HepG2 (cell line): ENCODE measurements around the gene GLDC. TPM values are rescaled to one million over a fixed set of nuclear protein-coding genes. Genes with fewer than 3 reads are reported as not detected.

Experiments
- ARHGAP35 ChIP-seq: sonication (generic); formaldehyde crosslinking; IDR thresholded peaks from 2 replicates; pipeline ENCODE4 v1.9.0; 2022; ENCODE audit warnings: mild to moderate bottlenecking, inconsistent platforms, moderate library complexity, missing genetic modification reagents, borderline replicate concordance
- ATF7 ChIP-seq, 2 experiments: fragments of 450-650 bp in 1 of 2; sonication (generic) in 1 of 2; formaldehyde crosslinking in 1 of 2; IDR thresholded peaks; 2 replicates each; pipeline versions ENCODE4 v1.4.0 to v1.6.1; 2016 to 2020; ENCODE audit warnings: antibody characterized with exemption in 1 of 2, mild to moderate bottlenecking in 1 of 2, missing genetic modification reagents in 1 of 2
- DR1 ChIP-seq: sonication (generic); formaldehyde crosslinking; IDR thresholded peaks from 2 replicates; pipeline ENCODE4 v1.8.0; 2021; ENCODE audit warnings: mild to moderate bottlenecking, missing genetic modification reagents, inconsistent platforms
- GLMP ChIP-seq: sonication (generic); formaldehyde crosslinking; IDR thresholded peaks from 2 replicates; pipeline ENCODE4 v1.9.0; 2021; ENCODE audit warnings: missing genetic modification reagents, mild to moderate bottlenecking, borderline replicate concordance
- MIER3 ChIP-seq: IDR thresholded peaks from 2 replicates; pipeline ENCODE4 v1.6.1; 2016; ENCODE audit warnings: missing compliant biosample characterization, borderline replicate concordance
- PAXIP1 ChIP-seq: sonication (generic); formaldehyde crosslinking; conservative IDR thresholded peaks from 2 replicates; pipeline ENCODE4 v1.4.0; 2020; ENCODE audit warnings: mild to moderate bottlenecking, missing genetic modification reagents, moderate library complexity
- RERE ChIP-seq: IDR thresholded peaks from 2 replicates; pipeline ENCODE4 v1.6.1; 2016; ENCODE audit warnings: low read depth, missing genetic modification reagents, missing compliant biosample characterization
- TBX2 ChIP-seq: sonication (generic); formaldehyde crosslinking; IDR thresholded peaks from 2 replicates; pipeline ENCODE4 v1.5.0; 2020; ENCODE audit warnings: missing genetic modification reagents, mild to moderate bottlenecking, borderline replicate concordance
- ZMYM4 ChIP-seq: sonication (generic); formaldehyde crosslinking; IDR thresholded peaks from 2 replicates; pipeline ENCODE4 v1.8.1; 2023; ENCODE audit warnings: mild to moderate bottlenecking, missing genetic modification reagents
- ZNF138 ChIP-seq: sonication (generic); formaldehyde crosslinking; IDR thresholded peaks from 2 replicates; pipeline ENCODE4 v1.5.0; 2020; ENCODE audit warnings: mild to moderate bottlenecking, low read depth, missing genetic modification reagents
- ZNF205 ChIP-seq: IDR thresholded peaks from 2 replicates; pipeline ENCODE4 v1.6.1; 2018; ENCODE audit warnings: missing biosample characterization, missing genetic modification reagents
- ZNF280D ChIP-seq: sonication (generic); formaldehyde crosslinking; IDR thresholded peaks from 2 replicates; pipeline ENCODE4 v1.5.1; 2020; ENCODE audit warnings: mild to moderate bottlenecking, missing genetic modification reagents
- ZNF468 ChIP-seq: sonication (generic); formaldehyde crosslinking; IDR thresholded peaks from 2 replicates; pipeline ENCODE4 v1.8.0; 2022; ENCODE audit warnings: mild to moderate bottlenecking, moderate library complexity, missing genetic modification reagents
- ZNF839 ChIP-seq: sonication (generic); formaldehyde crosslinking; IDR thresholded peaks from 2 replicates; pipeline ENCODE4 v1.4.0; 2020; ENCODE audit warnings: missing genetic modification reagents, mild to moderate bottlenecking, borderline replicate concordance
- polyA plus RNA-seq, 8 experiments: library from polyadenylated mRNA; depleted of rRNA in 3 of 8; stranded (reverse) in 7 of 8; unstranded in 1 of 8; fragments of >200 nt; fragmentation: Illumina TruSeq in 4 of 8; extraction: Trizol in 4 of 8; gene quantifications; 2 replicates each; pipeline versions ENCODE4 v1.2.1 to v1.2.3, GENCODE V29; 2011 to 2016; ENCODE audit warnings: low read depth in 4 of 8, missing spikeins in 1 of 8, mixed read lengths in 1 of 8; ENCODE audit not compliant: insufficient read depth in 1 of 8
- total RNA-seq, 5 experiments: library from RNA; depleted of rRNA; stranded (reverse); fragments of >200 nt; fragmentation: Illumina TruSeq; extraction: Trizol; gene quantifications; 2 replicates each; pipeline ENCODE4 v1.2.3, GENCODE V29; 2016; ENCODE audit warnings: low read depth in 1 of 5

GLDC gene
- total and polyA plus RNA-seq, 2 of the 13 experiments (the other 11 are each of a cell fraction or from before 2014, with no cell fraction given) = 59.3 to 115 TPM

GRCh38 chr9:6590772-6591384 lies 54.7 kb downstream of the GLDC start (continued):
- TF ChIP-seq RERE (CRISPR knock-in tag) (peak; percentile 97), ARHGAP35 (CRISPR knock-in tag) (no peak), ZNF839 (CRISPR knock-in tag) (no peak), ZNF205 (CRISPR knock-in tag) (0 out of 2 replicates have a peak, but pooled peaks have one; percentile 47), ZNF280D (CRISPR knock-in tag) (no peak), ZMYM4 (CRISPR knock-in tag) (peak; percentile 37), ATF7 (IDR thresholded peaks at IDR 0.05) (no peak), ATF7 (CRISPR knock-in tag; IDR thresholded peaks at IDR 0.05) (no peak), ZNF138 (CRISPR knock-in tag) (no peak), TBX2 (CRISPR knock-in tag) (peak; percentile 100), ZNF468 (CRISPR knock-in tag) (no peak), MIER3 (peak; percentile 89; the same call in 1 of the 2 replicates), DR1 (CRISPR knock-in tag) (no peak), PAXIP1 (CRISPR knock-in tag) (peak; percentile 93), GLMP (CRISPR knock-in tag) (no peak)
